Trophoblast cell (in vitro differentiated cells and primary cell): ENCODE measurements around the gene SNURF.

Experiments used
- DNase-seq, 2 donors: peaks; one replicate each; pipeline ENCODE4 v3.0.0-alpha.2; 2016
- H2AFZ ChIP-seq: 2 replicates; pipeline ENCODE4 v1.6.1; 2013; ENCODE audit warnings: low read length, moderate library complexity, mild to moderate bottlenecking; ENCODE audit not compliant: insufficient read depth, poor library complexity
- H2AK5ac ChIP-seq: 2 replicates; pipeline ENCODE4 v1.6.1; 2013; ENCODE audit warnings: mild to moderate bottlenecking, low read length
- H2BK120ac ChIP-seq: 2 replicates; pipeline ENCODE4 v1.6.1; 2013; ENCODE audit warnings: low read length, mild to moderate bottlenecking, moderate library complexity; ENCODE audit not compliant: insufficient read depth, poor library complexity
- H2BK12ac ChIP-seq: 2 replicates; pipeline ENCODE4 v1.6.1; 2013; ENCODE audit warnings: mild to moderate bottlenecking, low read length, moderate library complexity
- H2BK5ac ChIP-seq: 2 replicates; pipeline ENCODE4 v1.6.1; 2013; ENCODE audit warnings: low read length, low read depth, moderate library complexity, mild to moderate bottlenecking; ENCODE audit not compliant: poor library complexity
- H3K14ac ChIP-seq: 2 replicates; pipeline ENCODE4 v1.6.1; 2013; ENCODE audit warnings: mild to moderate bottlenecking, low read length
- H3K18ac ChIP-seq: 2 replicates; pipeline ENCODE4 v1.6.1; 2013; ENCODE audit warnings: mild to moderate bottlenecking, low read length
- H3K23ac ChIP-seq: 2 replicates; pipeline ENCODE4 v1.6.1; 2013; ENCODE audit warnings: low read length
- H3K27ac ChIP-seq: 2 replicates; pipeline ENCODE4 v1.5.1; 2013; ENCODE audit warnings: low read depth, mild to moderate bottlenecking, inconsistent platforms, low read length, moderate library complexity
- H3K27me3 ChIP-seq: 2 replicates; pipeline ENCODE4 v1.6.1; 2013; ENCODE audit warnings: inconsistent platforms, mild to moderate bottlenecking, low read length, moderate library complexity; ENCODE audit not compliant: insufficient read depth
- H3K36me3 ChIP-seq, 2 experiments: 1 replicate in 1 of 2; 2 replicates in 1 of 2; pipeline ENCODE4 v1.6.1; 2013; ENCODE audit warnings: low read length in 2 of 2, mild to moderate bottlenecking in 2 of 2, moderate library complexity in 1 of 2; ENCODE audit not compliant: insufficient read depth in 2 of 2, control insufficient read depth in 1 of 2
- H3K4ac ChIP-seq: 2 replicates; pipeline ENCODE4 v1.6.1; 2013; ENCODE audit warnings: low read depth, mild to moderate bottlenecking, low read length, moderate library complexity
- H3K4me1 ChIP-seq, 2 experiments: 1 replicate in 1 of 2; 2 replicates in 1 of 2; pipeline ENCODE4 v1.6.1; 2013; ENCODE audit warnings: low read length in 2 of 2, mild to moderate bottlenecking in 2 of 2, moderate library complexity in 1 of 2; ENCODE audit not compliant: insufficient read depth in 2 of 2, control insufficient read depth in 1 of 2
- H3K4me2 ChIP-seq: 2 replicates; pipeline ENCODE4 v1.6.1; 2013; ENCODE audit warnings: inconsistent platforms, mild to moderate bottlenecking, low read length, moderate library complexity
- H3K4me3 ChIP-seq: 2 replicates; pipeline ENCODE4 v1.5.1; 2013; ENCODE audit warnings: mild to moderate bottlenecking, low read depth, low read length, inconsistent platforms
- H3K79me1 ChIP-seq: one replicate; pipeline ENCODE4 v1.6.1; 2013; ENCODE audit warnings: low read length
- H3K79me2 ChIP-seq: 2 replicates; pipeline ENCODE4 v1.6.1; 2013; ENCODE audit warnings: low read length, mild to moderate bottlenecking; ENCODE audit not compliant: control insufficient read depth, insufficient read depth, poor library complexity
- H3K9ac ChIP-seq: 2 replicates; pipeline ENCODE4 v1.6.1; 2013; ENCODE audit warnings: mild to moderate bottlenecking, low read length
- H3K9me3 ChIP-seq: 2 replicates; pipeline ENCODE4 v1.6.1; 2013; ENCODE audit warnings: low read depth, mild to moderate bottlenecking, control low read depth, inconsistent platforms, low read length; ENCODE audit not compliant: insufficient read depth
- H4K12ac ChIP-seq: 2 replicates; pipeline ENCODE4 v1.6.1; 2013; ENCODE audit warnings: low read depth, mild to moderate bottlenecking, low read length, moderate library complexity
- H4K8ac ChIP-seq: 2 replicates; pipeline ENCODE4 v1.6.1; 2013; ENCODE audit warnings: low read depth, mild to moderate bottlenecking, low read length, moderate library complexity
- H4K91ac ChIP-seq: one replicate; pipeline ENCODE4 v1.6.1; 2013; ENCODE audit warnings: low read depth, mild to moderate bottlenecking, low read length, moderate library complexity
- WGBS: extraction: QIAGEN DNeasy Blood & Tissue Kit; methylation state at CpG from one replicate; pipeline ENCODE4 v1.1.7; 2013; ENCODE audit warnings: missing lambda C conversion rate; ENCODE audit not compliant: insufficient read length, insufficient coverage; ENCODE audit errors: extremely low coverage; 5-methylcytosine and 5-hydroxymethylcytosine counted together

The SNURF gene

DNA sequence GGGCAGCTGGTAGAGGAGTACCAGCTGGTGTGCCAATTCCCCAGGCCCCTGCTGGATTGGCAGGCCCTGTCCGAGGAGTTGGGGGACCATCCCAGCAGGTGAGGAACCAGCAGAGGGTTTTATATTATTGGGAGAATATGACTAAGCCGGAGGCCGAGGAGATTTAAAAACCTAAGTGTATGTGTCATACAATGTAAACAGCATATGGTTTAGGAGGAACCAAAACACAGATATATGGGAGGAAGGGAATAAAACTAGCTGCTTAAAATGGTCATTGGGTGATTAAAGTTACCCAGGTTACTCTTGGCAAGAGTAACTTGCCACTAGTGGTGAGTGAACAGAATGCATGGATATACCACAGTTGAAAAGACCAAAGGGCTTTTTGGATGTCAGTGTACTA lies 22.1 kb downstream of the SNURF start:
- no peak overlapping the region for H3K18ac ChIP-seq
- no peak overlapping the region for H4K8ac ChIP-seq
- H3K4me3 ChIP-seq = no peak overlapping the region
- no peak overlapping the region for H2AK5ac ChIP-seq
- no peak overlapping the region for H3K4ac ChIP-seq
- no peak overlapping the region for H4K91ac ChIP-seq
- H2AFZ ChIP-seq = no peak overlapping the region
- no peak overlapping the region for H4K12ac ChIP-seq
- no peak overlapping the region for H3K4me2 ChIP-seq
- no peak overlapping the region for H2BK5ac ChIP-seq
- H2BK12ac ChIP-seq = no peak overlapping the region
- H3K27me3 ChIP-seq = no peaks in the 10 kb centered on the region
- DNase-seq = no peak
- no peaks in the 10 kb centered on the region for H3K79me2 ChIP-seq
- H3K36me3 ChIP-seq = peaks cover 29 to 42% of the 10 kb centered on the region in 2 experiments
- H3K27ac ChIP-seq = no peak overlapping the region
- WGBS = no CpG with 5 or more reads among the region's 3 CpGs
- no peak overlapping the region for H3K23ac ChIP-seq
- peaks cover 1% of the 10 kb centered on the region for H3K9me3 ChIP-seq
- H3K14ac ChIP-seq = no peak overlapping the region
- no peak overlapping the region for H2BK120ac ChIP-seq
- H3K4me1 ChIP-seq = no peaks in the 10 kb centered on the region
- no peak overlapping the region for H3K9ac ChIP-seq
- H3K79me1 ChIP-seq = no peaks in the 10 kb centered on the region

GRCh38 chr15:24977686-24978085 lies 22.9 kb downstream of the SNURF start:
- no peak overlapping the region for H3K18ac ChIP-seq
- H3K4ac ChIP-seq = no peak overlapping the region
- H2BK5ac ChIP-seq = no peak overlapping the region
- no peak overlapping the region for H2AK5ac ChIP-seq
- no peak overlapping the region for H4K91ac ChIP-seq
- H3K4me2 ChIP-seq = no peak overlapping the region
- no peak overlapping the region for H2BK120ac ChIP-seq
- H3K27me3 ChIP-seq = no peaks in the 10 kb centered on the region
- H3K4me1 ChIP-seq = no peaks in the 10 kb centered on the region
- H2AFZ ChIP-seq = no peak overlapping the region
- H3K4me3 ChIP-seq = no peak overlapping the region
- no peak overlapping the region for H3K23ac ChIP-seq
- H3K14ac ChIP-seq = no peak overlapping the region
- no peak overlapping the region for H2BK12ac ChIP-seq
- no peak overlapping the region for H3K27ac ChIP-seq
- WGBS = no CpG with 5 or more reads among the region's 9 CpGs
- peaks cover 31 to 44% of the 10 kb centered on the region in 2 experiments for H3K36me3 ChIP-seq
- no peak overlapping the region for H4K12ac ChIP-seq
- no peaks in the 10 kb centered on the region for H3K79me2 ChIP-seq
- H3K9ac ChIP-seq = no peak overlapping the region
- H4K8ac ChIP-seq = no peak overlapping the region
- peaks cover 1% of the 10 kb centered on the region for H3K9me3 ChIP-seq
- DNase-seq = no peak
- no peaks in the 10 kb centered on the region for H3K79me1 ChIP-seq

GRCh38 chr15:24985224-24985623 lies 30.4 kb downstream of the SNURF start:
- H3K9ac ChIP-seq = no peak overlapping the region
- H3K14ac ChIP-seq = no peak overlapping the region
- H2AFZ ChIP-seq = no peak overlapping the region
- no peak overlapping the region for H4K91ac ChIP-seq
- H3K27me3 ChIP-seq = no peaks in the 10 kb centered on the region
- no peak overlapping the region for H2BK5ac ChIP-seq
- WGBS = no CpG with 5 or more reads among the region's 7 CpGs
- no peak for DNase-seq
- H3K4me3 ChIP-seq = no peak overlapping the region
- H2BK120ac ChIP-seq = no peak overlapping the region
- H3K4me2 ChIP-seq = no peak overlapping the region
- no peak overlapping the region for H3K23ac ChIP-seq
- H3K79me2 ChIP-seq = peaks cover 2% of the 10 kb centered on the region
- no peak overlapping the region for H3K18ac ChIP-seq
- no peak overlapping the region for H2BK12ac ChIP-seq
- H3K36me3 ChIP-seq = peaks cover 17 to 21% of the 10 kb centered on the region in 2 experiments
- H3K27ac ChIP-seq = no peak overlapping the region
- no peak overlapping the region for H3K4ac ChIP-seq
- H3K79me1 ChIP-seq = no peaks in the 10 kb centered on the region
- H2AK5ac ChIP-seq = no peak overlapping the region
- no peak overlapping the region for H4K8ac ChIP-seq
- H3K9me3 ChIP-seq = no peaks in the 10 kb centered on the region
- H4K12ac ChIP-seq = no peak overlapping the region
- no peaks in the 10 kb centered on the region for H3K4me1 ChIP-seq

DNA sequence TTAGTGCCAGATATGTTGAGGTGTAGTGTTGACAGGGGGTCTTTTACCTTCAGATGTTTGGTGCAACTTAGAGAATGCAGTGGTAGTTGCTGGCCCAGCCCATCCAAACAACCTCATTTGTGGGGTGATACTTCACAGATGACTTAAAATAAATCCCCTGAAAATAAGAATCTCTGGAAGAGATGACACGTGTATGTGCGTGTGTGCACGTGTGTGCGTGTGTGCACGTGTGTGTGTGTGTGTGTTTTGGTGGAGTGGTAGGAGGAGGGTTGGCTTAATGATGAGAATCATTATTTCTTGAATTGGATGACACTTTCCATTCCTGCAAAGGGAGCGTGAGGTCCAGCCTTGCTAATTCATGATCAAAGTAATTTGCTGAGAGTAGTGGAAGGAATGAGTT lies 31.9 kb downstream of the SNURF start:
- no peak overlapping the region for H3K4me2 ChIP-seq
- H3K79me1 ChIP-seq = no peaks in the 10 kb centered on the region
- WGBS = no CpG with 5 or more reads among the region's 6 CpGs
- no peak overlapping the region for H2BK12ac ChIP-seq
- H3K23ac ChIP-seq = no peak overlapping the region
- no peak overlapping the region for H4K8ac ChIP-seq
- no peak overlapping the region for H2AFZ ChIP-seq
- no peak overlapping the region for H2BK120ac ChIP-seq
- H3K4me3 ChIP-seq = no peak overlapping the region
- peaks cover 2% of the 10 kb centered on the region for H3K79me2 ChIP-seq
- no peak overlapping the region for H2BK5ac ChIP-seq
- H3K9ac ChIP-seq = no peak overlapping the region
- H4K12ac ChIP-seq = no peak overlapping the region
- H3K4ac ChIP-seq = peak overlapping the region; percentile 69
- H3K14ac ChIP-seq = no peak overlapping the region
- no peak for DNase-seq
- no peak overlapping the region for H3K18ac ChIP-seq
- no peaks in the 10 kb centered on the region for H3K9me3 ChIP-seq
- H3K36me3 ChIP-seq = peaks cover 11 to 16% of the 10 kb centered on the region in 2 experiments
- no peaks in the 10 kb centered on the region for H3K27me3 ChIP-seq
- no peak overlapping the region for H3K27ac ChIP-seq
- H3K4me1 ChIP-seq = no peaks in the 10 kb centered on the region
- H4K91ac ChIP-seq = no peak overlapping the region
- no peak overlapping the region for H2AK5ac ChIP-seq
